Choroid plexus epithelial cell (primary cell): ENCODE results near the gene SLC30A10.
"Not testable (repeated sequence)": the region's sequence is repeated elsewhere in the genome, so short reads cannot be mapped to it uniquely, and the experiment has no call there.

Source experiments
- DNase-seq: peaks from one replicate; pipeline ENCODE4 v3.0.0-alpha.2; 2010; ENCODE audit warnings: low read depth
- H3K4me3 ChIP-seq: 2 replicates; pipeline ENCODE4 v1.5.1; 2011; ENCODE audit warnings: low read depth, mild to moderate bottlenecking, control low read depth, low read length, moderate library complexity
- TF ChIP-seq, protein P1 (sequence below): conservative IDR thresholded peaks from 2 replicates; pipeline ENCODE4 v1.5.1; 2011; ENCODE audit warnings: low read depth, mild to moderate bottlenecking, control low read depth, inconsistent platforms, low read length, moderate library complexity

The SLC30A10 gene

DNA sequence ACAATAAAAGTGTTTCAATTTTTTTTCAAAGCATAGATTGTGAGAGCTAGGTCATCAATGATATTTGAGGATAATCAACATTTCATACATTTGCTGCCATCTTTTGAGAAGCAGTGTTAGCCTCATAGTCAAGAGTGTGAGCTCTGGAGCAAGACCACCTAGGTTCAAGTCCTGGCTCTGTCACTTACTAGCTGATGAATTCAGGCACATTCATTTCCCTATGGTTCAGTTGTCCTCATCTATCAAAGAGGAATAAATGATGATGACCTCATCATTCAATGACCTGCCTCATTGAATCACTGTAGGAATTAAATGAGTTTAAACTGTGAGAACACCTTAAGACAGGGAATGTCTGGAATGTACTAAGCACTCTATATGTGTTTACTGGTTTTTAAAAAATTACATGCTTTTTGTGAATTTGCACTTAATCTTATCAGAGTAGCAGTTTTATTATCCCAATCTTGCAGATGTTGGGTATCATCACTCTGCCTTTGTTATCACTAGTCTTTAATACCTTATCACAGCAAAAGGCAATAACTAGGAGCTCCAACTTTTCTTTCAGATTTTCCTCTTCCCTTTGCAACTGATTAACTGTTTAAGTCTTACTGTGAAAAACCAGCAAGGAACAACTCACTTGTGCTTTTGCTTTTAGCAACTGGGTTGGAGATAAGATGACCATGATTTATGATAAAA lies 47.4 kb downstream of the SLC30A10 start:
- DNase-seq = no peak
- TF ChIP-seq, protein P1, sequence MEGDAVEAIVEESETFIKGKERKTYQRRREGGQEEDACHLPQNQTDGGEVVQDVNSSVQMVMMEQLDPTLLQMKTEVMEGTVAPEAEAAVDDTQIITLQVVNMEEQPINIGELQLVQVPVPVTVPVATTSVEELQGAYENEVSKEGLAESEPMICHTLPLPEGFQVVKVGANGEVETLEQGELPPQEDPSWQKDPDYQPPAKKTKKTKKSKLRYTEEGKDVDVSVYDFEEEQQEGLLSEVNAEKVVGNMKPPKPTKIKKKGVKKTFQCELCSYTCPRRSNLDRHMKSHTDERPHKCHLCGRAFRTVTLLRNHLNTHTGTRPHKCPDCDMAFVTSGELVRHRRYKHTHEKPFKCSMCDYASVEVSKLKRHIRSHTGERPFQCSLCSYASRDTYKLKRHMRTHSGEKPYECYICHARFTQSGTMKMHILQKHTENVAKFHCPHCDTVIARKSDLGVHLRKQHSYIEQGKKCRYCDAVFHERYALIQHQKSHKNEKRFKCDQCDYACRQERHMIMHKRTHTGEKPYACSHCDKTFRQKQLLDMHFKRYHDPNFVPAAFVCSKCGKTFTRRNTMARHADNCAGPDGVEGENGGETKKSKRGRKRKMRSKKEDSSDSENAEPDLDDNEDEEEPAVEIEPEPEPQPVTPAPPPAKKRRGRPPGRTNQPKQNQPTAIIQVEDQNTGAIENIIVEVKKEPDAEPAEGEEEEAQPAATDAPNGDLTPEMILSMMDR = no peak
- no peak overlapping the region for H3K4me3 ChIP-seq

- TF ChIP-seq, protein P1 = peak; percentile 55
- no peak overlapping the region for H3K4me3 ChIP-seq
- DNase-seq = peak; percentile 41
These were observed 51.6 kb downstream of the SLC30A10 start for GRCh38 chr1:219876798-219877209.

- no peak overlapping the region for H3K4me3 ChIP-seq
- TF ChIP-seq, protein P1 = no peak
- DNase-seq = no peak
These were observed 52.5 kb downstream of the SLC30A10 start for GRCh38 chr1:219875860-219876259.

GRCh38 chr1:219872538-219872937 lies 55.8 kb downstream of the SLC30A10 start:
- not testable (repeated sequence) for H3K4me3 ChIP-seq, DNase-seq

DNA sequence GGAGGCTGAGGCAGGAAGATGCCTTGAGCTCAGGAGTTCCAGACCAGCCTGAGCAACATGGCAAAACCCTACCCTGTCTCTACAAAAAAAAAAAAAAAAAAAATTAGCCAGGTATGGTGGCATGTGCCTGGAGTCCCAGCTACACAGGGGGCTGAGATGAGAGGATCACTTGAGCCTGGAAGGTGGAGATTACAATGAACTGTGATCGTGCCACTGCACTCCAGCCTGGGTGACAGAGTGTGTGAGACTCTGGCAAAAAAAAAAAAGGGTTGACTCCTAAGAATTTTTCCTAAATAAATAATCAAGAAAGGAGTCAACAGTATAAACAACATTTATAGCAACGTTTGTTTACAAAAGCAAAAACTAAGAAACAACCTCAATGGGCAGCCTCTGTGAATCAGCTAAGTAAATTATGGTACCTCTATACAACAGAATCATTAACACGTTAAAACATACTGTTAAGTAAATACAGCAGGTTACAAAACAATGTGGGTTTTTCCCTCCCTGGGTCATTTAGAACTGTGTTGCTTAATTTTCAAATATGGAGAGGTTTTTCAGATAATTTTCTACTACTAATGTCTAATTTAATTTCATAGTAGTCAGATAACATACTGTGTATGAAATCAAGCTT lies 56.8 kb downstream of the SLC30A10 start:
- TF ChIP-seq, protein P1 = no peak
- no peak overlapping the region for H3K4me3 ChIP-seq
- DNase-seq = no peak

GRCh38 chr1:219868615-219869014 lies 59.7 kb downstream of the SLC30A10 start:
- H3K4me3 ChIP-seq, DNase-seq: not testable (repeated sequence)
